OCI-M2 (cell line): Measurements from ENCODE around the gene NDC1.
"Not testable (repeated sequence)": the region's sequence is repeated elsewhere in the genome, so short reads cannot be mapped to it uniquely, and the experiment has no call there.

Experiments
- DNase-seq: peaks from one replicate; lab custom pipeline; 2025; ENCODE audit not compliant: unreplicated experiment; lab: John Stamatoyannopoulos, UW

The NDC1 gene, protein sequence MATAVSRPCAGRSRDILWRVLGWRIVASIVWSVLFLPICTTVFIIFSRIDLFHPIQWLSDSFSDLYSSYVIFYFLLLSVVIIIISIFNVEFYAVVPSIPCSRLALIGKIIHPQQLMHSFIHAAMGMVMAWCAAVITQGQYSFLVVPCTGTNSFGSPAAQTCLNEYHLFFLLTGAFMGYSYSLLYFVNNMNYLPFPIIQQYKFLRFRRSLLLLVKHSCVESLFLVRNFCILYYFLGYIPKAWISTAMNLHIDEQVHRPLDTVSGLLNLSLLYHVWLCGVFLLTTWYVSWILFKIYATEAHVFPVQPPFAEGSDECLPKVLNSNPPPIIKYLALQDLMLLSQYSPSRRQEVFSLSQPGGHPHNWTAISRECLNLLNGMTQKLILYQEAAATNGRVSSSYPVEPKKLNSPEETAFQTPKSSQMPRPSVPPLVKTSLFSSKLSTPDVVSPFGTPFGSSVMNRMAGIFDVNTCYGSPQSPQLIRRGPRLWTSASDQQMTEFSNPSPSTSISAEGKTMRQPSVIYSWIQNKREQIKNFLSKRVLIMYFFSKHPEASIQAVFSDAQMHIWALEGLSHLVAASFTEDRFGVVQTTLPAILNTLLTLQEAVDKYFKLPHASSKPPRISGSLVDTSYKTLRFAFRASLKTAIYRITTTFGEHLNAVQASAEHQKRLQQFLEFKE

DNA sequence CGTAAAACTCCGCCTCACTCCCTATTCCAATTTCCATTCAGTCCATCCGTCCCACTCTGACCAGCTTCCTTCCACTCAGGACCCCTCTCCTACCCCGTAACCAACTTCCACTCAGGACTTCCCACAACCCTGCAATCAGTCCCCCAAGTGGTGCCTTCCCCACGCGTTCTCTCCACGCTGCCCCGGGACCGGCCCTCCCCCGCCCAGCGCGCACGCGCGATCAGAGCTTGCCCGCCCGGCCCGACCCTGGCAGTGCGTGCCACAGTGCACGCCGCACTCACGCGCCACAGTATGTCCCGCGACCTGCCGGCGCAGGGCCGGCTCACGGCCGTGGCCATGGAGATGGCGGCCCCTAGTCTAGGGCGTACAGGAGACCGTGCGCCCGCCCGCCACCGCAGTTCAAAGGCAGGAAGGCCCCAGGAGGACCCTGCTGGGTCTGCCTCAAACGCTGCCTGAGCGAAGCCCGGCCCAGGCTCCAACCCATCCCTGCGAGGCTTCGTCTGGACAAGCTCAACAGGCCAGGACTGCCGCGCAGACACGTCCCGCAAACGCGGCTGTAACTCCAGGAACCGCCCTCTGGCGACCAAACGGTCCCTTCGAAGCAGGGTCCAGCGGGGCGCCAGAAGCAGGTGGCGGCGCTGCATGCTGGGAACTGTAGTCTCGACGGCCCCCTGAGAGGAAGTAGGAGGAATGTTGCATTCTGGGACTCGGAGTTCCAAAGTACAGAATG lies at the start of gene NDC1:
NDC1 (minus strand) TSS at position 373 of the 730 bp plus-strand sequence; CDS start at position 338, 35 bp downstream.
- peak; percentile 50 for DNase-seq

DNA sequence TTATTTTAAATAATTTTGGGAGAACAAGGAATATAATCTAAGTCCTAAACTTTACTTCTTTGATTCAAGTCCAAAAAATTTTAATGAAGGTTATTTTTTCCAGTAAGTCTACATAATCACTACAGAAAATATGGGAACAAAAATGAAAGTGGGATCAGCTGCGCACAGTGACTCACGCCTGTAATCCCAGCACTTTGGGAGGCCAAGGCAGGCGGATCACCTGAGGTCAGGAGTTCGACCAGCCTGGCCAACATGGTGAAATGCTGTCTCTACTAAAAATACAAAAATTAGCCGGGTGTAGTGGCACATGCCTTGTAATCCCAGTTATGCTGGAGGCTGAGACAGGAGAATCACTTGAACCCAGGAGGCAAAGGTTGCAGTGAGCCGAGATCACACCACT lies 45.5 kb upstream of the NDC1 start:
- DNase-seq: not testable (repeated sequence)

- DNase-seq: not testable (repeated sequence)
Observed at GRCh38 chr1:53881853-53882252, 43.8 kb upstream of the NDC1 start.

DNA sequence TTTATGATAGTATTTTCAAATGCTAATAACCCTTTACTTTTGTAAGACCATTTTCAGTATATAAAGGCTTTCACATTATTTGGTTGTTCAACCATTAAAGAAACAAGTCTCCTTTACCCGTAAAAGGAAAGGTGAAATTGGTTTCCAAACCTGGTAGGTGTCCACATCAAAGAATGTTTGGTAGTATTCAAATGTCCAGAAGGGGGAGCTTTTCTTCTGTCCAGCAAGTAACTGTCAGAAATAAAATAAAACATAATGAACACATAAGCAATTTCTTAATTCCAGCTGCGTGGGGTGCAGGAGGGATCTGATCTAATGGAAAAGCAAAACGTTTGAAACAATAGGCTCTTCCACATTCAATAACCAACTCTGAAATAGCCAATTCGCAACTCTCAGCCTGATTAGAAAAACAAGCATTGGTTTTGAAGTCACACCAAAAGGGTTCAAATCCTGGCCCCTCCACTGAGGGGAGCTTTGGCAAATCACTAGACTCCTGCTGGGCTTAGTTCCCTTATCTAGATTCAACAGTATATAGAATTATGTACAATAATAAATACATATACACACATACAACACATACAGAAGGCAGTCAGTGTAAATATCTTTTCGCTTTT lies 40.5 kb upstream of the NDC1 start:
- DNase-seq: no peak

- DNase-seq: not testable (repeated sequence)
Observed at GRCh38 chr1:53875150-53875549, 37.1 kb upstream of the NDC1 start.

- no peak for DNase-seq
Observed at GRCh38 chr1:53871773-53872484, 33.8 kb upstream of the NDC1 start.

GRCh38 chr1:53871221-53871620 lies 33.1 kb upstream of the NDC1 start:
- no peak for DNase-seq

DNA sequence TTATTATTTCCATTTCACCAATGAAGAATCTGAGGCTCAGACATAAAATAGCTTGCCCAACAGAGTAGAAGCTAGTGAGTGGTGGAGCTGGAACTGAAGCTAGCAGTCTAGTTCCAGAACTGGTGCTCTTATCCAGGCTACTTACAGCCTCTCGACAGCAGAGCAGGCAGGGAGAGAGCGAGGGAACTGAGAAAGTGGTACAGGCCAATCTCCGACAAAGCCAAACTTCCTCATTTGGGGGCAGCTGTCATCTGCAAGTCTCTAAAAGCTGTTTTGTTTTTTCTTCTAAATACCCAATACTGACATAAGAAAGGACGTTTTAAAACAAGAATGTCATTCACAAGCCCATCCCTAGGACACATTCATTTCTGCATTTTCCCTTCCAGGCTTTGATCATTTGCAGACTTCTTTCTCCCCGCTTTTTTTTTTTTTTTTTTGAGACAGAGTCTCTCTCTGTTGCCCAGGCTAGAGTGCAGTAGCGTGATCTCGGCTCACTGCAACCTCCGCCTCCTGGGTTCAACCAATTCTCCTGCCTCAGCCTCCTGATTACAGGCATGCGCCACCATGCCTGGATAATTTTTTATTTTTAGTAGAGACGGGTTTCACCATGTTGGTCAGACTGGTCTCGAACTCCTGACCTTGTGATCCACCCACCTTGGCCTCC lies 31.5 kb upstream of the NDC1 start:
- DNase-seq: no peak

GRCh38 chr1:53868565-53868964 lies 30.5 kb upstream of the NDC1 start:
- no peak for DNase-seq

DNA sequence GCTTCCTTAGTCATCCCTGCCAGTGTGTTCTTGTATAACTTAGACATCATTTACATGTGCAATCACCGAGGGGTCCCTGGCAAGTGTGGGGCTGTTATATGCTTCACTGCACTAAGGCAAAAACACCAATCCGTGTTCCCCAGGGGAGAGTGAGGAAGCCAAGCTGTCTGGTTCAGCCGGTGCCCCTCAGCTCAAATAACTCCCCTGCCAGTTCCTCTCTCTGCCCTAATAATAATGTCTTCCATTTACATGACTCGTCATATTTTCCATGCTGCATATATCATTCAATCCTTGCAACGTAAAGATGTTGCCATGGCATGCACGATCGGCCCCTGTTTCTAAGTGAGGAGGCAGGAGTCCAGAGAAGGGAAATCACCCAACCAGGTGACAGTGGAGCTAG lies 24.4 kb upstream of the NDC1 start:
- no peak for DNase-seq

- no peak for DNase-seq
Observed at GRCh38 chr1:53860967-53861411, 22.9 kb upstream of the NDC1 start.

GRCh38 chr1:53851571-53852285 lies 13.6 kb upstream of the NDC1 start:
- DNase-seq: no peak

DNA sequence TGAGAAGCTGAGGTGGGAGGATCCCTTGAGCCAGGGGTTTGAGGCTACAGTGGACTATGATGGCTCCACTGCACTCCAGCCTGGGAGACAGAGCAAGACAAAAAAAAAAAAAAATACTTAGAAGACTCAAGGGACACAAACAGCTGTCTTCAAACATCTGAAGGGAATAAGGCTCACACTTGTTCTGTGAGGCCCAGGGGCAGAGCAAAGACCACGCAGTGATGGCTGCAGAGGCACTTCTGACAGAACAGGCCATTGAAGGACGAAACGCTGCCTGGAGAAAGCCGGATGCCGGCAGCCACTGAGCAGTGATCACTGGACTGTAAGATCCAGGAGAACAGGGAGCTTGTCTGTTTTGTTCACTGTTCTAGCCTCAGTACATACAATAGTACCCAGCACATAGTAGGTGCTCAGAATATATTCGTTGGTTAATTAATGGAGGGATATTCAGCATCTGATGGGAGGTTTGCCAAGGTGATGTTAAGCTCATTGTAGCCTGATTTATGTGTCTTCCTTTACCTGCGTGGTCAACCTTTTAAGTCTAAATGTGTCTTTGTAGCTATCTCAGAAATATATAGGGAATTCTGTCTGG lies 12.1 kb upstream of the NDC1 start:
- DNase-seq: no peak

DNA sequence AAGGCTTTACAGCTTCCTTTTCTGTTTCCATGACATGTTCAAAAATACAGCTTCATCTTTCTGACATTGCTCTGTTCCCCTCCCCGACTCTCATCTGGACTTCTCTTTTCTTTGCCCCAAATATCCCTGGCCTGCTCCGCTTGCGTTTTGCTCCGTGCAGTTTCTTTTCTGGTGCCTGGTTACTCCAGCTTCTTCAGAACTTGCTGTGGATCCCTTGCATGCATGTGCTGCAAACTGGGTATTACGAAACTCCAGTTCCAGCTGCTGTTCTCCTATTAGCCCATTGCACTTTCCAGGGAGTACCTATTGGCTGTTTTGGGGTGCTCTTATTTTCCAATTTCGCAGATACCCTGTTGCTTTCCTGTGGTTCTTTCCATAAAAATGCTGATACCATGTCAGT lies 9.9 kb upstream of the NDC1 start:
- no peak for DNase-seq

DNA sequence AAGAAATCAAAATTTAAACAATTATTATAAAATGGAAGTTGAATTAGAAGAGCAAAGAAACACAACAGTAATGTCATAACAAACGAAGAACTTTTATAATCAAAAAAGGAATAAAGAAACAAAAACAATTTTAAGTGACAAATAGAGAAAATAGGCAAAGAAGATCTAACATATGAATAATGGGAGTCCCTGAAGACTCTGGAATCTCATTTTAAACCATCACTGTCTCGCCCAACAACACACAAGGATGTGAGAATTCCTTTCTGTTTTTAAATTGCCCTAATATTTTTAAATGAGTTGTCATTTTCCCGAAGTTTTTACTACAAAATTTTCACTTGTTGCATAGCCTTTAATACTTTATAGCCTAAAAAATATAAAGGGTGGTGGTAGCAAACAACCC lies 4.3 kb upstream of the NDC1 start:
- no peak for DNase-seq

DNA sequence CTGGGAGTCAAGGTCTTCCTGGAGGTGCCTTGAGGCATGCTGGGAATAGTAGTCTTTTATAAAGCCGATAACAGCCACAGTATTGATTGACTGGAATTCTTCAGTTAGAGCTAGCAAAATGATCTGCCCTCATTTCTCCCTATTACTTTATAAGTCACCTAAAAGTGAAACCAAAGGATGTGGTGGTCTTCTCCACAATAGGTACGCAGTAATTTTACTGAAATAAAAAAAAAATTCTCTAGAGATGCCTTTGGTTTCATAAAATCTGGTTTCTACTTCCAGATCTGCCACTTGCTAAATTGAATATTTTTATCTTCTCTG lies 518 bp upstream of the NDC1 start:
- DNase-seq: no peak

DNA sequence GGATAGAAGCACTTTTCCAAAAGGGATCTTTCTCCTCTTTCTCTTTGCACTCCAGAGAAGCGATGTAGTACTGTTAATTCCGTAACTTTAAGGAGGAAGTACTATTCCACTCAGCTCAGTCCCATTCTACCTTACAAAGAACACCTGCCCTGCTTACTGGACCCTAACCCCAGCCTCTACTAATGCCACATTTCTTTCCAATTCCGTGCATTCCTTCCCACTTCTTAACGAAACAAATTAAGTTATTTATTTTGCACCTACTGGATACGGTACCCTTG lies 511 bp downstream of the NDC1 start:
- no peak for DNase-seq

GRCh38 chr1:53835491-53835890 lies 2.6 kb downstream of the NDC1 start:
- DNase-seq: no peak

- DNase-seq: no peak
Observed at GRCh38 chr1:53834776-53835175, 3.3 kb downstream of the NDC1 start.

GRCh38 chr1:53833393-53833792 lies 4.7 kb downstream of the NDC1 start:
- no peak for DNase-seq
